ENCODE measurements around the gene PKD2.
A peak's percentile ranks its signal among the peaks of the same experiment; 100 is the strongest.

The PKD2 gene
- 16.6 to 39.2 (median 27.1) reads per million in 17 experiments for total RNA-seq

- peak; percentile 70 to 93 (median 83) for DNase-seq
Observed at GRCh38 chr4:88007304-88008121, at the start of gene PKD2. PKD2 (plus strand) TSS chr4:88007635; CDS start chr4:88007734, 99 bp downstream.

GRCh38 chr4:87961993-87962392, 45.4 kb upstream of the PKD2 start:
- peak in 2 of 4 experiments; percentile 29 to 36 for DNase-seq

GRCh38 chr4:87962398-87963146, 44.9 kb upstream of the PKD2 start:
- DNase-seq: no peak

- no peak for DNase-seq
Observed at GRCh38 chr4:87965501-87965975, 41.9 kb upstream of the PKD2 start.

GRCh38 chr4:87966095-87966496, 41.3 kb upstream of the PKD2 start:
- no peak for DNase-seq

- DNase-seq: no peak
Observed at GRCh38 chr4:87967193-87967592, 40.2 kb upstream of the PKD2 start.

- DNase-seq: no peak
Observed at GRCh38 chr4:87970121-87970520, 37.3 kb upstream of the PKD2 start.

GRCh38 chr4:87971866-87972265, 35.6 kb upstream of the PKD2 start:
- no peak for DNase-seq

GRCh38 chr4:87973283-87974169, 33.9 kb upstream of the PKD2 start:
- DNase-seq: peak; percentile 65 to 84 (median 74)

GRCh38 chr4:87974856-87975462, 32.5 kb upstream of the PKD2 start:
- DNase-seq: peak in 3 of 4 experiments; percentile 15 to 34 (median 25)

- peak; percentile 76 to 90 (median 87) for DNase-seq
Observed at GRCh38 chr4:87975466-87975865, 32.0 kb upstream of the PKD2 start, which contains the start of gene SPP1. SPP1 (plus strand) TSS chr4:87975714; CDS start chr4:87976896, 1,182 bp downstream.

- peak in 1 of 4 experiments; percentile 29 for DNase-seq
Observed at GRCh38 chr4:87977521-87978278, 29.7 kb upstream of the PKD2 start.

GRCh38 chr4:87978681-87979080, 28.8 kb upstream of the PKD2 start:
- DNase-seq: peak; percentile 67 to 86 (median 76)

GRCh38 chr4:87979810-87980209, 27.6 kb upstream of the PKD2 start:
- DNase-seq: peak in 1 of 4 experiments; percentile 7

GRCh38 chr4:87981486-87981885, 25.9 kb upstream of the PKD2 start:
- DNase-seq: peak in 1 of 4 experiments; percentile 10

- DNase-seq: peak in 2 of 4 experiments; percentile 14 to 25
Observed at GRCh38 chr4:87982036-87982435, 25.4 kb upstream of the PKD2 start.

- DNase-seq: peak in 1 of 4 experiments; percentile 28
Observed at GRCh38 chr4:87982446-87983010, 24.9 kb upstream of the PKD2 start.

- peak in 1 of 4 experiments; percentile 23 for DNase-seq
Observed at GRCh38 chr4:87983996-87984395, 23.4 kb upstream of the PKD2 start.

GRCh38 chr4:87985097-87985886, 22.1 kb upstream of the PKD2 start:
- peak; percentile 70 to 87 (median 82) for DNase-seq

- no peak for DNase-seq
Observed at GRCh38 chr4:87985887-87986200, 21.6 kb upstream of the PKD2 start.

Data from suppressor macrophage (primary cell).